Stimulated activated CD8-positive, alpha-beta memory T cell treated with anti-CD3 and anti-CD28 coated beads, Interleukin-4, amount 100 ng/mL, for 1 hour (primary cell): ENCODE results near the gene ARMH4.

Experiments used
- DNase-seq, 2 donors: peaks; one replicate each; pipeline ENCODE4 v3.0.0-alpha.2; 2020; ENCODE audit warnings: low read depth in 2 of 2, low spot score in 1 of 2

The ARMH4 gene

DNA sequence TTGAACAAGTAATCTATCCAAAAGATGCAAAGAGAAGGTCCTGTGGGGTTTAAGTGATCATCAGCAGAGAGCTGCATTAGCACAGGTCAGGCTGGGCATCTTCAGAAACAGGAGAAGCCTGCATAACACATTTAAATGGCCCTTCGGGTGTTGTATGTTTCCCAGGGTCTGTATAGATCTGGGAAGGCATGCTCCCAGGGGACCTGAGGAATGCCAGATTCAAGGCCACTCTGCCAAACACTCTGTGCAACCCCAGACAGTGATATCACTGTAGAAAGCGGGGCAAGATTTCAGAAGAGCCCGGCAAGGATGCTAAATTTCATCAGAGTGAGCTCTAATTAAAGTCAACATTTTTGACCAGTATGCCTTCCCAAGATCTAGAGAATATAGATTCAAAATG, 92.9 kb downstream of the ARMH4 start:
- no peak for DNase-seq

DNA sequence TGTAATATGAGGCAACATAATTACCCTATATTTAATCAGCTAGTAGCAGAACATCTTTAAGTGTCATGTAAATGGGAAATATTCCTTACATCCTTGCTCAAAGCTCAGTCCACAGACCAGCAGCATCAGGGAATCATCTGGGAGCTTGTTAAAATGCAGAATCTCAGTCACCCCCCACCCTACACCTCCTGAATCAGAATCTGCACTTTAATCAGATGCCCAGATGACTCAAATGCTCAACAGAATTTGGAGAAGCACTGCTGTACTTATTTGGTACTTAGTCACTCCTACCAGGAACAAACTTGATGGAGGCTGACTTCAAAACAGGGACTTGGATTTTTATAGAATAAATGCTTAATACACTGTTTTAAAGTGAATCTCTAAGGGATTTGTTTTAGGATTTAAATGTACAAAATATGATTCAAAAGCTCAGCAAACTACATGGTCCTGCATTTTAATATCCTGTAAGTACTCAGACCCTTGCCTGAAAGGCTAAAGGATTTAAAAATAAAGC, 96.5 kb downstream of the ARMH4 start:
- DNase-seq: no peak

DNA sequence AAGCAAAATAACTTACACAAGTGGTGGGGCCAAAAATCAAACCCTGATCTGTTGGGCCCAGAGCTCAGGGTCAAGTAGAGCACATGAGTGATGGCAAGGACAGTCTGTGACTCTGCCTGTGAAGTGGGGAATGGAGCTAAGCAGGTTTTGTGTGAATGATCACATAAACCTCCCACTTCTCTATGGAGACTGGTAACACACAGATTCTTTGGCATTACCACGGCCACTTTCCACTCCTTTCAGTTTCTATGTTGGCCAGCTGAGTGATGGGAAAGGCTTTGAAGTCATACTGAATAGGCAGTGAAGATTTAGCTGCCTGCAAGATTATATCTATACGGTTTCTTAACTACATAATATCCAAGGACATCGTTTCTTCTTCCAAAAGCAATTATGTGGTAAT, 97.9 kb downstream of the ARMH4 start:
- no peak for DNase-seq

DNA sequence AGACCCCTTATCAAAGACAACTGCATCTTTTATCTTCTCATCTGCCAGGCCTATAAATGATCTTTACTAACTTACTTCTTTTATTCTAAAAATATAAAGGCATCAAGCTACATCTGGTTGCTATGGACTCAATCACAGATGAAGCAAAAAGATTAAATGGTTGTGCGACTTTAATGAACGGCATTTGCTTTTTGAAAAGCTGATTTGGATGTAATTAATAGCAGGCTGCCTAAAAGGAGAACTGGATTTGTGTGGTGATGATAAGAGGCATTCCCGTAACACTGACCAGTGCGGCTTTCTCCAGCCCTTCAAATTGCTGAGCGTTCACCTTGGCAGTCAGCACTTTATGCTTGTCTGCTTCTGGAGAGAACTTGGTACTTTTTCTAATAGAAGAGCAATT, 103.8 kb downstream of the ARMH4 start:
- DNase-seq: no peak

DNA sequence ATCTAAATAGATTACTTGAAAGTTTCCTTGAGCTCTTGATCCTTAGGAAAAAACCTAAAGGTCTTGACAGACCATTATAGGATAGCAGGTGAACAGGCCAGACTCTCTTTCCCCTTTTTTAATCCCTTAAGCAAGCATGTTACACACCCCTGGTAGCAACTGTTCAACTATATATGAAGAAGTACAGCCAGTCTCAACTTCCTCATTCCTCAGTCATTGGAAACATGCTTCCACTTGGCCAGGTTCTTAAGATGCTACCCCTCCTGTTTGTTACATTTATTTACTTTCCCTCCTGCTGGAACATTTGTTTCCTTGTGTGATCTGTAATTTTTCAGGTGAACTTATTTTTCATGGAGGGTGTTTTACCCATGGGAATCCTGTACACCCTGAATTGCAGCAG, 124.1 kb downstream of the ARMH4 start:
- no peak for DNase-seq

DNA sequence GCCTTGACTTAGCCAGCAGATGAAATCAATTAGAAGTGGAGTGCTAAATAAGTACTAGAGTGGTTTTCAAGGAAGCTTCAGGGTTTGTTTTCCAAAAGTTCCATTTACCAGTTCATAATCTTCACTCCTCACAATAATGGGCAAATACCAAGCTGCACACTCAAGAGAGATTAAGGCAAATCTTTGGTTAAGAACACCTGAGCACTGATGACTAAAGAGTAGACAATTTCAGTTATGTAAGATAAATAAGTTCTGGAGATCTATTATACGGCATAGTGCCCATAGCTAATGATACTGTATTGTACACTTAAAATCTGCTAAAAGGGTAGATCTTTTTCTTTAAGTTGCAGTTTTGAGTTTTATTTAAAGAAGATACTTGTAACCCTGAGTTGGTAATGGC, 125.0 kb downstream of the ARMH4 start:
- DNase-seq: no peak

DNA sequence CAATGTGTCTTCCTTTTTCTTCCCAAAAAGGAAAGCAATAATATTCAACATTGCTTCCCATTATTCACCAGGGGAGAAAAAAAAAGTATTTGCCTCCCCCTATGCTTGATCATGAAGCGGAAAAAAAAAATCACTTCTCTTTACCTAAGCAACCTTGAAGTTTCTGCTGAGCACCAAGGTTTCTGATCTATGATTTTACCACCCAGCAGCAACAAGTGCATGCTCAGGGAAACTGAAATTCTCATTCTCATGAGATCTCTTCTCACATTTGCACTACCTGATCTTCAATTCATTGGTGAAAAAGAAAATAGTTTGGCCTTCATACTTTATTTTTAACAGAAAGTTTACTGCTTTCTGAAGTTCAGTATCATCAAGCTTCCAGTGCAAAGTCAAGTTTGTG, 125.8 kb downstream of the ARMH4 start:
- DNase-seq: no peak

DNA sequence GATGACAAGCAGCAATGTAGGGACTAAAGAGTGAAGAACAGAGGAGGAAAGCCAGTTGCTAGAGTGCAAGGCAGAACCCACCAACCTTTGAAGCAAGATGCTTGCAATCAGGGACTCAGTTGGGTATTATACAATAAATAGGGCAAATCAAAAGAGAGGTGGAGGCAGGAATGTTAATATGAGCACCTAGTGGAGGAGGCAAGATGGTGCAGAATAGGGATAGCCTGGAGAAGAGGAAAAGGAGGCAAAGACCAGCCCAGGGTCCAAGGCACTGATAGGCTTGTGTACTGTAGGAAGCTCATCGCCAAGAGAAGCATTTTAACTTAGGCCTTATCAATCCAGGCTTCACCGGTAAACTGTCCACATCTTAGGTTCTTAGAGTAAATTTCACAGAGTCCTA, 137.2 kb downstream of the ARMH4 start:
- no peak for DNase-seq

DNA sequence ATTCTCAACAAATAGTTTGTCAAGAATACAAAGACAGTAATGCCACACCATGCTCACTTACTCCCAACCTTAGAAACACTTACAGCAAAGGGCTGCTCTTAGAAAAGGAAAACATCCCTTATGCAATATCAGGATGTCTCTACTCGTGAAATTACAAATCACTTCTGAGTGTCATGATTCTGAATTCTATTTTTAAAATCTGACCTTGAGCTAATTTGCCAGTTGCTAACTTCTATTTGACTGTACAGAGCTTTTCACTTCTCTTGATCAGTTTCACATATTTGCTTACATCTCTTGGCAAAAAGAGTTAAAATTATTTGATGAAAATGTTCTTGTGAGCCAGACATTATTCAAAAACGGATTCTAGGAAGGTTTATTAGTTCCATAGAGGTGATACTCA, 149.4 kb downstream of the ARMH4 start:
- DNase-seq: no peak

DNA sequence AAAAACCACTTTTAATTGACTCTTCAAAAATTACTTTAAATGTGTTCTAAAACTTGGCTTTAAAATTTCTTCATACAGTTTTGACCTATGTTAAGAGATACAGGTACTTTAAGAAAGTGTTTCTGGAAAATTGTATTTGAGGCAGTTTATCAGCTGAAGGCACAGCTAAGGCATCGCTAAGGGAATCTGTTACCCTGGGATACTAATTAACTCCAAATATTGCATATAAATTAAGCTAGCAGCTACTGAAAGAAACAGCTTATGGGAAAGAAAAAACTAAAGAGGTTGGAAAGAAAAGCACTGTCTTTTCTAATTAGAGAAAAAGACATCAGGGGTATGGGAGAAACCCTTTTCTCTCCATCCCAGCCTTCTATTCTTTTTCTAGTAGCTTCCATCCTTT, 152.0 kb downstream of the ARMH4 start:
- DNase-seq: no peak

DNA sequence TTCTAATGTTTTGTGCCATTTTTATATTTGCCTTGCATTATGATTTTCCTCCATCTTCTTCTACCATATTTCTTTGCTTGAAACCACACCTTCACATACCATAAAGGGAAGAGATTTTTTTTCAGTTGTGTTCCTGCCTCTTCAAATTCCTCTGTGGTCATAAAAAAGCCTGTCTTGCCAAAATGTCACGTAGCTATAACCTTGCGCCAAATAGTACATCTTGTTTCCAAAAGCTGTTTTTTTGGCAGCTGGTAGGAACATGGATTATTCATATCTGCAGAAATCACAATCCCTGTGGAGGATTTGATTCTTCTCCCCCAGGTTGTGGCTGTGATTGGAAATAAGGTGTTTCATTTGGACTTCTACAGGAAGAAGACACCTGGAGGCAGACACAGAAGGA, 152.5 kb downstream of the ARMH4 start:
- no peak for DNase-seq

DNA sequence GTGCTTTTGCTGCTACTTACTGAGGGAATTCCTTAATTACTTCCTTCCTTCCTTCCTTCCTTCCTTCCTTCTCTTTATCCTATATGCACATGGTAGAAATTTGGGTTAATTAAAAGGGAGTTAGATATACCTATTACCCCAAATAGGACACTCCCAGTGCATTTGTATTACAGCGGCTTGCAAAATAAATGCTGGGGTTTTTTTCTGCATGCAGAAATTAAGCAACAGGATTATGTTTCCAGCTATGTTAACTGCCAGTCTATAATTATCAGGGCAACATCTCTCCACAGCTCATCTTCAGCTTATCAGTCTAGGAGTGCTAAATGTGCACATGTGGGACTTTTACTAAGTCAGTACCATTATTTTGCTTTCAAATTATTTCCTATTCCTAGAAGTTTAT, 153.2 kb downstream of the ARMH4 start:
- no peak for DNase-seq

DNA sequence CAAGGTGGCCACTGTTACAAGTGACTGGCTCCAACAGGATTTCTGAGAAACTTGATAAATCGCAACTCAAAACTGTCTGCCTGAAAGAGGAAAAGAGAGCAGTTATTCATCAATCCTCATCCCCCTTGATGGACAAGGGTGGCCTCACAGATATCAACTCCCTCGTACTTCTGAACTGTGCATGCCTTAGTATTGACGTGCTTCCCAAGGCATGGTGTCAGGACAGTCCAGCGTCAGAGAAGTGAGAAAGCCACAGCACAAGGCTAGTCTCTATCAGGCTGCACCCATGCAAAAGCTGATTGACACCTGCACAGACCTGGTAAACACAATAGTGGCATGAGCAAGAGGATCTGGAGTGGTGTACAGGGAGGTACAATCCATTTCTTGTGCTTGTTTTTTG, 160.7 kb downstream of the ARMH4 start:
- DNase-seq: no peak

DNA sequence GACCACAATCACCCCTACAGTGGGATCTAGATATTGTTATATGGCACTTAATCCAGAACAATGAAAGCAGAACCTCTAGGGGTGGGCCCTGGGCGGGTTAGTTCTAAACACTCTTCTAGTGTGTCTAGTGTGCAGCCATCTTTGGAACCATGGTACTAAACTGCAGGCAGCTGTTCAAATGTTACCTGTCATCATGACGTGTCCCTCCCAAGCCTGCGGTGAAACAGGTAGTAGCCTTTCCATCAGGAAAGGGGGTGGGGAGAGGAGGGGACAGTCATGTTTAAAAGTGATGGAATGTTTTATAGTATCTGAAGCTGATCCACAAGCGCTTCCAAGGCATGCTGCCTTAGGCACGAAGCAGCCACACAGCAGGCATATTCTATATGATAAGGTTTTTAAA, 163.6 kb downstream of the ARMH4 start:
- DNase-seq: no peak

DNA sequence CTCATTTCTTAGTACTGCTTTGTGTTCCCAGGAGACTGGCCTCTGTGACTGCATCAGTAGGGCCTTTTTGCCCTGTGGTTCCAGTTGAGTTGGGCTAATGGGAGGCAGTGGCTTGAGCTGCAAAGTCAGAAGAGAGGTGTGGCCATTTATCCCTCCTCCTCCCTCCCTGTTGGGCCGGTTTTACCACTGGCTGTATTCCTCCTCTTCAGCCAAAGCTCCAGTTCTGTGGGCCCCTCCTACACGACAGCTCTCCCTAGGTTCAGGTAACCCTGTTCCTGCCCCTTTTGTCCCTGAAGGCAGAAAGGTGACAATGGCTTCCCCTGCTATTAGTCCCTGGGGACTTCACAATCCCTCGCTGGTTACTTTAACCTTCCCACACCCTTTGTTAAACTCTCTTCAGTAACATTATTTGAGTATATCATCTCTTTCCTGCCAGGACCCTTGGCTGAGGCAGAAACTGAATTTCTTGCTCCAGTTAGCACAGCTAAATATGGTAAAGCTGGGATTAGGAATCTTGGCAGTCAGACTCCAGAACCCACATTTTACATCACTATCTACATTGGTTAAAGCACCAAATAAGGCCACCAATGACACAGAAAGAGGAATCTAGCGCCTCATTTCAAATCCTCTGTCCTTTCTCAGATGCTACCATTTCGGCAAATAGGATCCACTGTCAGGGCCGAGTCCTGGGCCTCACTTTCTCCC, 164.3 kb downstream of the ARMH4 start:
- no peak for DNase-seq

DNA sequence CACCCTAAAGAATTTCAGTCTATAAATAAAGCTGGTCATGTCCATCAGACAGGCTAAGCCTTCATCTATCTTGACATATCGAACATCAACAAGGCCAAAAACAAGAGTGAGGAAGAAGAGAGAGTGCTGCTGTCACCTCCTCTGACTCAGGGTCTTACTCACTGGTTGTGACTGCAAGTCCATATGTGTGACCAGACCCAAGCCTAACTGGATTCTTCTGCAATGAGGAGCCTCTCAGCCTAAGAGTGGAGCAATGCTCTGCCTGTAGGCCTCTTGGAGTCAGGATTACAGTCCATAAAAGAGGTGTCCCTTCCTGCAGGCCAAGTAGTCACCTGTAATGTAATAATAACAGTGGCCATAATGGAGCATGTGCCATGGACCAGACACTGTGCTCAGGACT, 165.0 kb downstream of the ARMH4 start:
- no peak for DNase-seq

DNA sequence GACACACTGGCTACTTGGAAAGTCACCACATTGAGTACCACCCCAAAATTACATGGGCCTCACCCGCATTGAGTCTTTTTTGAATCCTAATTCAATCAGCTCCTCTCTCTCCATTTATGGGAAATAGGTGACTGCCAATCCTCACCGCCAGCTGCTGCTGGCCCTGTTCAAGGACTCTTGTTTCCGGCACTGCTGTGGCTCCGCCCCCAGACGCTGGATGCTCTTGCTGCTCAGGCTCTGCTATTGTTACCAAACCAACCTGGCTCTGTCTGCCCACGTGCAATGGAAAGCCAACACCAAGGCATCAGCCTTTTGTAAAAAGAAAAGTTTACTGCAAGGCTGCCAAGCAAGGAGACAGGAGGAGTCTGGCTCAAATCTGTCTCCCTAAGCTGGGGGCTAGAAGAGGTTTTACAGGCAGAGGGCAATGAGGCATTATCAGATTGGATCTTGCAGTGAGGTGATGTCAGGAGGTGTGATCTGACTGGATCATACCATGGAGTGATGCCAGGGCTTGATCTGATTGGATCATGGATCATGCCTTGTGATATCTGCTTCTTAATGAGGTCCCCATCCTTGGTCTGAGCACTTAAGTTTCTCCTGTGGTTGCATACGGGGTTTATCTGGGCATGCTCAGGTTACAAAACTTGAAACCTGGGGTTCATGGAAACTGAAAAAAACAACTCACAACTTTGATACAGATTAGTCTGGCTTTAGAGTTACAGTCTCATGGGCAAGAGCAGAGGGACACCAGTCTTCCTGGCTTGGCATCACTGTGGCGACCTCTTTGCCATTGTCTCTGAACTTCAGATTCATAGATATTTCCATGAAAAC, 169.0 kb downstream of the ARMH4 start:
- no peak for DNase-seq

DNA sequence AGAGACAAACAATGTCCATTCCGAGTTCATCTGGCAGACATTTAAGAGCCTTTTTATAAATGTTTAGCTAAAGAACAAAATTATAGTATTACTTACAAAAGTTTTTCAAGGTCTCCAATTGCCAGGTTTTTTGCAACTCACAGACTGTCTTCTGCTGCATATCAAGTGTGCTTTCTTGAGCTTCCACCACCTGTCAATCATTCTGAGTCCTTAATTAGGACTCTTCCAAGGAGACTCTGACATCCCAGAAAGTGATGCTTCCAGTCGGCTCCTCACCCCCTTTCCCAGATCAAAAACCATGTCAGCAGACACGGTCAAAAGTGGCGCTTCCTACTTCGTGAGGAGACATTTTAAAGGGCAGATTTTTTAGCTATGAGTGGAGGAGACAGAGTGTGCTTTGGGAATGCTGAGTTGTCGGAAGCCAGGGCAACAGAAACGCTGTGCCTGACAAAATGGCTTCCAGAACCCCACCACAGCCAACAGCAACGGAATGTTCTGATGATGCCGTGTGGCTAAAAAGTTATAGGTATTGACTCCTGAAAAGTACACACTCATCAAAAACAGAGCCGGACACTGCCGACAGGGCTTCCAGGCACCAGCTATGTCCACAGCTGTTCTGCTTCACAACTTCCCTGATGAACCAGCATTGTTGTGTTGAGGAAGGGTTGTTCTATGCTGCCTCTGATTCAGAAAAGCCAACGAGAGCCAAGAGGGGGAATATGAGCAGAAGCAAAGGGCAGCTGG, 170.0 kb downstream of the ARMH4 start:
- no peak for DNase-seq

DNA sequence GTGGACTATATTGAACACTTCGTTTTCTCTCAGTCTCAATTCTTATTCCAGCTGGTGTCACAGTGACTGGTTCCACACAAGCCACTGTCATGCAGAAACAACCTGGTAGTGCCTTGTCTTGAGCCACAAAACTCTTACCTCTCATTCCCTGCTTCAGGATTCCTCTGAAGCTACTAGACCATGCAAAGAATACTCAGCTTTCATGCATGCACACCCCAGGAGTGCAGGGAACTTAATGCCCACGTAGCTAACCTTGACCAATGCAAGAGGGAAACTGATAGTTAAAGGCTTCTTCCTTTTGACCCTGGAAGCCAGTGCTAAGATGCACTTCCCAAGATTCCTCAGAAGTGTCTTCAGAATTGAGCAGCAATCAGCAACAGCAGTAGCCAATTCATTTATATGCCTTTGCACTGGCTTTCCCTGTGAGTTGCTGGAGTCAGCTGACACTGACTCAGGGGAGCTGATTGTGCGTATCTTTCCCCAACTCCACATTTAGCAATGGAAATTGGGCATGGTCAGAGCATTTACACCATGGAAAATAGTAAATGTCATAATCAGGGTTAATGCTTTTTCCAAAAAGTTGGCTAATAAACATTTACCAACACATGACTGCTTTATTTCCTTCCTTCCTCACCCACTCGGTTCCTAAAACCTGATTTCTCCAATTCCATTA, 172.5 kb downstream of the ARMH4 start:
- no peak for DNase-seq

DNA sequence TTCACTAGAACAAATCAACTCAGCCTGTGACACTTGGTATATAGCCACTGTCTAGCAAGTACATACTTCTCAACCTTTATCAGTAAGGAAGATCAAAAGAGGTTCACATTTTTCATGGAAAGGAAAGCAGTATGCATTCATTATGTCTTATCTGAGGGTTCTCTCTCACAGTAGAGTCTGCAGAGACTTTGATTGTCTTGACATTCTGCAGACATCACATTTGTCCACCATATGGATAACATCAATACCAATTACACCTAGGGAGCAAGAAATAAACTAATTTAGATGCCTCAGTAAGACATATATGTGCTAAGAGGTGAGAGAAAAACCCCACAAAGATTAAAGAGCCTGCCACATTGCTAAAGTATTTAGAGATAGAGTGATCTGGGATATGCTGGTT, 175.3 kb downstream of the ARMH4 start:
- DNase-seq: no peak

DNA sequence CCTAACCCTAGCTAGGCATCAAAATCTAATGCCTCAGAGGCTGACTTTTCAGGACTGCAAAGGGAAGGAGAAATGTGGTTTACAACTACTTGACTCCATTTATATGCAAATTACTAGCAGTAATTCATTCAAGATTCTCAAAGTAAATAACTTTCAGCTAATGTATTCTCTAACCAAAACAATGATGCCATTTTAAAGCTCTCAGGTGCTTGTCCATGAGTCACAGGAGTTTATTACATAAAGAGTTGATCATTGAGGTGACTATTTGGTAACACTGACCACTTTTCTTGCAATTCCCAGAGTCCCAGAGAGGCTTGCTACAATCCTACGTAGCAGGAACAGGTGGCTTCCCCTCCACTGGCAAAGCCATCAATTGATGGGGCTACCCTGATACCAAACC, 177.1 kb downstream of the ARMH4 start:
- DNase-seq: no peak
